ENCODE measurements around the gene TBCEL.

DNA sequence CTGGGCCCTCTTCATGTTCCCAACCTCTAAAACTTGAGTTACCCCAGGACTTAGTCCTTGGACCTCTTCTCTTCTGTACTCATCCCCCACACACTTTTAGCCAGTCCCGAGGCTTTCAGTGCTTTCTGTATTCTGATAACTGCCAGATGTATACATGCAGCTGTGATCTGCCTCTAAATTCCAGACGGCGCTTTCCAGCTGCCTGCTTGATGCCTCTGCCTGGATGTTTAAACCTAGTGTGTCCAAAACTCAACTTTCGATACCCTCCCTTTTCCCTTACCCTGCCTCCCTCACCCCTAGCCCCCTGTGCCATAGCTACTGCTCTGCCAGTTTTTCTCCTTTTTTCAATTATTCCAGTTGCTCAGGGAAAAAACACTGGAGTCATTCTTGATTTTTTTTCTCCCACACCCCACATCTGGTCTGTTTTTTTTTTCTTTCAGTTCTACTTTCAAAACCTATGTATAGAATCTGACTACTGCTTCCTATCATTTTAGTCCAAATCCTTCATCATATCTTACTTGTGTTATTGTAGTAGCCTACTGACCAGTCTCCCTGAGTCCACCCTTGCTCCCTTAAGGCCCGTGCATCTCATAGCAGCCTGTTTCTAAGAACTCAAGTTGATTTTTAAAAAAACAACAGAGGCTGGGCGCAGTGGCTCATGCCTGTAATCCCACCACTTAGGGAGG lies 44.2 kb downstream of the TBCEL start:
- no peak for TF ChIP-seq POLR2A (IDR thresholded peaks at IDR 0.05; ENCODE audit: low read depth, low read length)
- TF ChIP-seq SPI1 (IDR thresholded peaks at IDR 0.05; ENCODE audit: low read depth, low read length): no peak
